ENCODE data around the gene ZC3H6.
"Not testable (repeated sequence)": the region's sequence is repeated elsewhere in the genome, so short reads cannot be mapped to it uniquely, and the experiment has no call there.

Gene ZC3H6

GRCh38 chr2:112340475-112341267, 65.3 kb downstream of the ZC3H6 start:
- no peak for DNase-seq

GRCh38 chr2:112342067-112342550, 66.7 kb downstream of the ZC3H6 start:
- DNase-seq: no peak

GRCh38 chr2:112343827-112344585, 68.6 kb downstream of the ZC3H6 start:
- no peak for DNase-seq

GRCh38 chr2:112345030-112346027, 69.9 kb downstream of the ZC3H6 start:
- no peak for DNase-seq

- DNase-seq: not testable (repeated sequence)
Observed at GRCh38 chr2:112352292-112352691, 76.9 kb downstream of the ZC3H6 start.

GRCh38 chr2:112352809-112353603, 77.6 kb downstream of the ZC3H6 start:
- not testable (repeated sequence) for DNase-seq

- DNase-seq: not testable (repeated sequence)
Observed at GRCh38 chr2:112354335-112354734, 78.9 kb downstream of the ZC3H6 start.

- not testable (repeated sequence) for DNase-seq
Observed at GRCh38 chr2:112360055-112360454, 84.7 kb downstream of the ZC3H6 start.

Data from NCI-H187 treated with DMSO at 0.1 percent for 48 hours (cell line).